AG04450 (cell line): ENCODE results near the gene NREP. TPM values are rescaled to one million over a fixed set of nuclear protein-coding genes. Genes with fewer than 3 reads are reported as not detected.
A peak's percentile ranks its signal among the peaks of the same experiment; 100 is the strongest.

Source experiments
- CTCF ChIA-PET: fragments of 300-600, 350-600 bp; formaldehyde crosslinking; extraction: SDS; loops from one replicate; lab custom pipeline; 2022; ENCODE audit warnings: antibody characterized with exemption, inconsistent platforms; lab: Charles Lee
- POLR2A ChIA-PET: fragments of 350-600 bp; formaldehyde crosslinking; extraction: SDS; loops from one replicate; lab custom pipeline; 2021; ENCODE audit warnings: antibody characterized with exemption, inconsistent platforms; lab: Yijun Ruan, JAX
- DNase-seq: peaks from one replicate; pipeline ENCODE4 v3.0.0-alpha.2; 2011; ENCODE audit warnings: low read depth, low spot score
- H3K27ac ChIP-seq: one replicate; pipeline ENCODE4 v1.5.1; 2012; ENCODE audit warnings: low read depth, low read length, control low read depth
- H3K27me3 ChIP-seq: one replicate; pipeline ENCODE4 v1.6.0; 2012; ENCODE audit warnings: low read length; ENCODE audit not compliant: control insufficient read depth, insufficient read depth
- H3K4me3 ChIP-seq: 2 replicates; pipeline ENCODE4 v1.5.1; 2011; ENCODE audit warnings: mild to moderate bottlenecking, low read depth, low read length, control low read depth
- H3K9me3 ChIP-seq: 2 replicates; pipeline ENCODE4 v1.5.1; 2012; ENCODE audit warnings: low read length; ENCODE audit not compliant: control insufficient read depth, insufficient read depth
- CTCF ChIP-seq: IDR thresholded peaks from 2 replicates; pipeline ENCODE4 v1.5.1; 2011; ENCODE audit warnings: low read depth, low read length, control low read depth, inconsistent platforms
- polyA minus RNA-seq: library from RNA; depleted of rRNA, polyadenylated mRNA; stranded (reverse); fragments of >200 nt; gene quantifications from 2 replicates; pipeline ENCODE4 v1.2.3, GENCODE V29; 2011; rRNA and poly(A)+ RNA removed
- polyA plus RNA-seq: library from polyadenylated mRNA; depleted of rRNA; stranded (reverse); fragments of >200 nt; gene quantifications from 2 replicates; pipeline ENCODE4 v1.2.3, GENCODE V29; 2011; rRNA removed

NREP gene
- 223 and 329 TPM in 2 replicates for polyA plus RNA-seq
- polyA minus RNA-seq = 115 and 174 TPM in 2 replicates

GRCh38 chr5:111756581-111757354 is at the start of gene NREP:
Gene NREP (minus strand): TSS chr5:111757194. CDS start chr5:111755772, 1,422 bp downstream.
- DNase-seq = no peak
- Histone ChIP-seq H3K27ac (peak within 1 kb of the TSS; percentile 96), H3K27me3 (no peaks in the 10 kb centered on the region), H3K4me3 (peak within 1 kb of the TSS; percentile 87), H3K9me3 (no peaks in the 10 kb centered on the region)
- ChIA-PET POLR2A (interaction anchor here (0.7 to 2.5 kb wide), 12 partner anchors 9 to 404 kb away, joined by 3 to 26 read pairs (median 8); no protein-coding TSS in a partner anchor), CTCF (interaction anchor here (0.8 to 2.3 kb wide), 5 partner anchors 10 to 390 kb away, joined by 3 to 12 read pairs (median 3); no protein-coding TSS in a partner anchor)
- TF ChIP-seq CTCF = no peak

DNA sequence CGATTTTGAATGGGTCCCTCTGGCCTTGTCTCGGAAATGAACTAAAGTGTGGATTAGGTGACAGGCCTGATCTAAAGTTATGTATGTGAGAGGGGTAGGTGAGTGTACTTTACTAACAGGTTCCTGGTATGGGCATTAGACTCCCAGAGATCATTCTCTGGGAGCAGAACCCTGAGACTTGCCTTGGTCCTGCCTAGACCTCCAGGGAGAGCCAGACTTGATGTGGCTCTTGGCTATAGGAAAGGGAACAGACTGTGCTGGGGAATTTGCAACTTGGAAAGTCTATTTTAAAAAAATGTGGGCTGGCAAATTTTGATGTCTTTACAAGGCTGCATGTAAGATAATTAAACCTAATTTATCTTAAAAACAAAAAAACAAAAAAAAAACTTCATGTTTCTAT is 49.8 kb upstream of the NREP start:
- ChIA-PET CTCF (no interaction called here), POLR2A (no interaction called here)
- Histone ChIP-seq H3K9me3 (no peaks in the 10 kb centered on the region), H3K4me3 (no peak overlapping the region), H3K27me3 (no peaks in the 10 kb centered on the region), H3K27ac (no peak overlapping the region)
- TF ChIP-seq CTCF = no peak
- DNase-seq = no peak

DNA sequence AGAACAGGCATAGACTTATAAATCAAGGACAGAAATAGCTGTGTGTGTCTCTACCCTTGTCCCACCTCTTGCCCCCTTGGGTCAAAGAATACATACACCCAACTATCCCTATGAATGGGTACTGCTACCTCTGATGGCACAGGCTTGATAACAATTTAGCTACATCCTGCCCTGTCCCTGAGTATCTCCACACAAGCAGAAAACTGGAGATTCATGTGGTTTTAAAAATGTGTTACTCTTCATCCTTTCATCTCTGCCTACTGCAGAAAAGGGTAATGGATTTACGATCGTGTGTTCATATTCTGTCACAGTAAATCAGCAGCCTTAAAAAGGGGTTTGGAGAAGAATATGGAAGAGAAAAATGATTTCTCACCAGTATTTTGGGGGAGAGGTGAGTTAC is 49.2 kb upstream of the NREP start:
- ChIA-PET POLR2A (no interaction called here), CTCF (no interaction called here)
- Histone ChIP-seq H3K27ac (no peak overlapping the region), H3K4me3 (no peak overlapping the region), H3K27me3 (no peaks in the 10 kb centered on the region), H3K9me3 (no peaks in the 10 kb centered on the region)
- DNase-seq = no peak
- TF ChIP-seq CTCF = no peak

DNA sequence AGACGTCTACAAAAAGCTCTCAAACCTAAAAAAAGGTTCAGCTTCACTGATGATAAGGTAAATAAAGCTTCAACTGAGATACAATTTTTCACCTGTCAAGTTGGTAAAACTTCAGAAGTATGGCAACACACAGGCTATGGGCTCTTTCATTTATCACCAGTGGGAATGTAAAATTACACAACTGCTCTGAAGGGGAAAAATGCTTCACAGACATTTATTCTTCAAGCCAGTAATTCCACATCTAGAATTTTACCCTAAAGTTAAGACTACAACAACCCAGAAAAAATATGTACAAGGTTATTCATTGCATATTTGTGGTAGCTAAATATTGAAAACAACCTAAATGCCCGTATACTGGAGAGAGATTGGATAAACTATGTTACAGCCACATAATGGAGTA is 48.1 kb upstream of the NREP start:
- DNase-seq = no peak
- no peak overlapping the region for H3K27ac ChIP-seq
- H3K4me3 ChIP-seq = no peak overlapping the region
- no peaks in the 10 kb centered on the region for H3K27me3 ChIP-seq
- ChIA-PET CTCF (no interaction called here), POLR2A (interaction anchor here (0.6 kb wide), 1 partner anchor 138 kb away, joined by 3 read pairs; no protein-coding TSS in a partner anchor)
- H3K9me3 ChIP-seq = no peaks in the 10 kb centered on the region
- TF ChIP-seq CTCF = no peak

GRCh38 chr5:111800351-111800750 is 43.4 kb upstream of the NREP start:
- CTCF ChIA-PET = no interaction called here
- DNase-seq = no peak
- Histone ChIP-seq H3K4me3 (no peak overlapping the region), H3K27me3 (no peaks in the 10 kb centered on the region), H3K9me3 (no peaks in the 10 kb centered on the region), H3K27ac (no peak overlapping the region)
- TF ChIP-seq CTCF = no peak
- POLR2A ChIA-PET = no interaction called here
